Panc1 (cell line): ENCODE measurements around the gene MTHFS.

Experiments
- POLR2AphosphoS5 ChIP-seq: IDR thresholded peaks from 2 replicates; pipeline ENCODE4 v1.6.1; 2012; ENCODE audit warnings: mild to moderate bottlenecking, low read depth, low read length, moderate library complexity
- REST ChIP-seq, 2 experiments: IDR thresholded peaks; 2 replicates each; pipeline ENCODE4 v1.6.1; 2011 to 2012; ENCODE audit warnings: low read depth in 2 of 2, control low read depth in 1 of 2, low read length in 1 of 2, mild to moderate bottlenecking in 1 of 2, moderate library complexity in 1 of 2; ENCODE audit not compliant: insufficient read depth in 1 of 2
- SIN3A ChIP-seq: IDR thresholded peaks from 2 replicates; pipeline ENCODE4 v1.6.1; 2012; ENCODE audit warnings: low read depth, mild to moderate bottlenecking, low read length, moderate library complexity, borderline replicate concordance; ENCODE audit not compliant: insufficient read depth
- TCF7L2 ChIP-seq: IDR thresholded peaks from 2 replicates; pipeline ENCODE4 v1.6.1; 2011; ENCODE audit warnings: mild to moderate bottlenecking, low read depth, low read length, inconsistent platforms
- TF ChIP-seq, protein P1 (sequence below): fragments of 450-650 bp; IDR thresholded peaks from 2 replicates; pipeline ENCODE4 v1.5.1; 2017; ENCODE audit warnings: mild to moderate bottlenecking

DNA sequence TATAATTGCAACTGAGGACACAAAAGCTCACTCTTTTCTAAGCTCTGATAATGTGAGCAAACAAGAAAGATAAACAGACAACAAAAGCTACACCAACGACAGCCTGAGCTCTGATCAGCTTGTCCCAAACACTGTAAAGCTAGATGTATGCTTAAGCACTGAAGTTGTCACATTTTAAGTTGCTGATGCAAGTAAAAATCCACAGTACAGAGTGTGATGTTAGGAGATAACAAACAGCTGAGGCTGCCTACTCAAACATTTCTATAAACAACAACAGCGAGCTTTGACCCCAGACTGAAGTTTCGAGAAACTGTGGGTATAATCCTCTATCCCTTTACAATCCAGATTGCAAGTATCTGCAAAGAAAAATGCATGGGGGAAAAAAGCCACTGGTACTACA is 10.7 kb downstream of the MTHFS start:
- TF ChIP-seq, protein P1, sequence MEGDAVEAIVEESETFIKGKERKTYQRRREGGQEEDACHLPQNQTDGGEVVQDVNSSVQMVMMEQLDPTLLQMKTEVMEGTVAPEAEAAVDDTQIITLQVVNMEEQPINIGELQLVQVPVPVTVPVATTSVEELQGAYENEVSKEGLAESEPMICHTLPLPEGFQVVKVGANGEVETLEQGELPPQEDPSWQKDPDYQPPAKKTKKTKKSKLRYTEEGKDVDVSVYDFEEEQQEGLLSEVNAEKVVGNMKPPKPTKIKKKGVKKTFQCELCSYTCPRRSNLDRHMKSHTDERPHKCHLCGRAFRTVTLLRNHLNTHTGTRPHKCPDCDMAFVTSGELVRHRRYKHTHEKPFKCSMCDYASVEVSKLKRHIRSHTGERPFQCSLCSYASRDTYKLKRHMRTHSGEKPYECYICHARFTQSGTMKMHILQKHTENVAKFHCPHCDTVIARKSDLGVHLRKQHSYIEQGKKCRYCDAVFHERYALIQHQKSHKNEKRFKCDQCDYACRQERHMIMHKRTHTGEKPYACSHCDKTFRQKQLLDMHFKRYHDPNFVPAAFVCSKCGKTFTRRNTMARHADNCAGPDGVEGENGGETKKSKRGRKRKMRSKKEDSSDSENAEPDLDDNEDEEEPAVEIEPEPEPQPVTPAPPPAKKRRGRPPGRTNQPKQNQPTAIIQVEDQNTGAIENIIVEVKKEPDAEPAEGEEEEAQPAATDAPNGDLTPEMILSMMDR, result no peak
- TF ChIP-seq POLR2AphosphoS5 (no peak), TCF7L2 (no peak), REST (IDR thresholded peaks at IDR 0.05; ENCODE audit: insufficient read depth in 1 of 2, low read depth in 2 of 2, low read length in 1 of 2) (no peak), SIN3A (no peak)
